ENCODE results near the gene CSNK1G1. TPM values are rescaled to one million over a fixed set of nuclear protein-coding genes. Genes with fewer than 3 reads are reported as not detected.

The CSNK1G1 gene
- total and polyA plus RNA-seq, 10 donors, result 2.0 to 27.1 (median 19.3) TPM

GRCh38 chr15:64131547-64131946 lies 224.4 kb downstream of the CSNK1G1 start:
- Histone ChIP-seq H3K9me3 (no peaks in the 10 kb centered on the region), H3K4me1 (peaks cover 0 to 17% (median 0%) of the 10 kb centered on the region in 6 donors), H3K27me3 (replicated peaks in 1 of 7) (no peaks in the 10 kb centered on the region), H3K36me3 (peaks cover 22 to 100% (median 99%) of the 10 kb centered on the region in 6 donors), H3K4me3 (no peak overlapping the region), H3K27ac (no peak overlapping the region)
- no peak for TF ChIP-seq CTCF (IDR thresholded peaks at IDR 0.05 in 8 of 11, conservative IDR thresholded peaks at IDR 0.05 in 3 of 11)
- no peak for TF ChIP-seq POLR2A (IDR thresholded peaks at IDR 0.05)
- no peak for TF ChIP-seq POLR2AphosphoS5 (IDR thresholded peaks at IDR 0.05)
- 93 to 99% (median 97%) methylated on average over 7 of the region's 7 CpGs for WGBS, 5 donors
- DNase-seq, result no peak
- intact Hi-C loops (cut with DNase I; ENCODE audit: low total_unique reads), result no loop called here

- Histone ChIP-seq H3K9me3 (no peaks in the 10 kb centered on the region), H3K36me3 (peaks cover 19 to 100% (median 99%) of the 10 kb centered on the region in 6 donors), H3K27me3 (replicated peaks in 1 of 7) (no peaks in the 10 kb centered on the region), H3K4me1 (peaks cover 0 to 13% (median 0%) of the 10 kb centered on the region in 6 donors), H3K4me3 (no peak overlapping the region), H3K27ac (no peak overlapping the region)
- TF ChIP-seq POLR2A (IDR thresholded peaks at IDR 0.05) (no peak), POLR2AphosphoS5 (IDR thresholded peaks at IDR 0.05) (no peak), CTCF (IDR thresholded peaks at IDR 0.05 in 8 of 11, conservative IDR thresholded peaks at IDR 0.05 in 3 of 11) (no peak)
- intact Hi-C loops (cut with DNase I; ENCODE audit: low total_unique reads), result no loop called here
- DNase-seq, result no peak
- 92 to 99% (median 97%) methylated on average over 3 of the region's 3 CpGs for WGBS, 5 donors
Measured at GRCh38 chr15:64130159-64130558, 225.8 kb downstream of the CSNK1G1 start.

- WGBS, 5 donors, result 85 to 93% (median 89%) methylated on average over 6 of the region's 6 CpGs
- no peak overlapping the region for H3K27ac ChIP-seq
- H3K4me1 ChIP-seq, result peaks cover 0 to 3% (median 0%) of the 10 kb centered on the region in 6 donors
- no peaks in the 10 kb centered on the region for H3K27me3 ChIP-seq (replicated peaks in 1 of 7)
- intact Hi-C loops (cut with DNase I; ENCODE audit: low total_unique reads), result no loop called here
- peaks cover 18 to 100% (median 99%) of the 10 kb centered on the region in 6 donors for H3K36me3 ChIP-seq
- H3K4me3 ChIP-seq, result no peak overlapping the region
- DNase-seq, result no peak
- TF ChIP-seq CTCF (IDR thresholded peaks at IDR 0.05 in 8 of 11, conservative IDR thresholded peaks at IDR 0.05 in 3 of 11) (no peak), POLR2AphosphoS5 (IDR thresholded peaks at IDR 0.05) (no peak), POLR2A (IDR thresholded peaks at IDR 0.05) (no peak)
- H3K9me3 ChIP-seq, result no peaks in the 10 kb centered on the region
Measured at GRCh38 chr15:64127521-64128270, 228.3 kb downstream of the CSNK1G1 start.

- WGBS, 5 donors, result 64 to 84% (median 82%) methylated on average over 3 of the region's 3 CpGs
- intact Hi-C loops (cut with DNase I; ENCODE audit: low total_unique reads), result no loop called here
- no peak for TF ChIP-seq POLR2A (IDR thresholded peaks at IDR 0.05)
- TF ChIP-seq CTCF (IDR thresholded peaks at IDR 0.05 in 8 of 11, conservative IDR thresholded peaks at IDR 0.05 in 3 of 11), result no peak
- TF ChIP-seq POLR2AphosphoS5 (IDR thresholded peaks at IDR 0.05), result no peak
Measured at GRCh38 chr15:64125978-64126377, 230.0 kb downstream of the CSNK1G1 start.

More at GRCh38 chr15:64125978-64126377, 230.0 kb downstream of the CSNK1G1 start:
- DNase-seq, result no peak
- no peaks in the 10 kb centered on the region for H3K27me3 ChIP-seq (replicated peaks in 1 of 7)
- H3K4me3 ChIP-seq, result no peak overlapping the region
- peaks cover 15 to 100% (median 96%) of the 10 kb centered on the region in 6 donors for H3K36me3 ChIP-seq
- H3K4me1 ChIP-seq, result peaks cover 0 to 4% (median 0%) of the 10 kb centered on the region in 6 donors
- H3K27ac ChIP-seq, result no peak overlapping the region
- H3K9me3 ChIP-seq, result no peaks in the 10 kb centered on the region
